Measurements from ENCODE around the gene GSTO1.
"Not testable (repeated sequence)": the region's sequence is repeated elsewhere in the genome, so short reads cannot be mapped to it uniquely, and the experiment has no call there.

GSTO1 gene

GRCh38 chr10:104234934-104235333, 19.8 kb upstream of the GSTO1 start:
- no peaks in the 10 kb centered on the region for H3K27me3 ChIP-seq (ENCODE audit: low read depth, low read length)
- no peaks in the 10 kb centered on the region for H3K9me3 ChIP-seq (ENCODE audit: control insufficient read depth in 1 of 2, low read length in 2 of 2)
- no peak overlapping the region for H3K27ac ChIP-seq (ENCODE audit: low read length)
- peaks cover 0 to 6% of the 10 kb centered on the region in 2 donors for H3K4me1 ChIP-seq (ENCODE audit: control insufficient read depth in 1 of 2, insufficient read depth in 2 of 2, low read length in 2 of 2)
- H3K4me3 ChIP-seq (ENCODE audit: low read depth in 1 of 2, low read length in 2 of 2): no peak overlapping the region
- no peaks in the 10 kb centered on the region for H3K36me3 ChIP-seq (ENCODE audit: control insufficient read depth in 1 of 2, insufficient read depth in 2 of 2, low read length in 2 of 2)

GRCh38 chr10:104235801-104236200, 18.9 kb upstream of the GSTO1 start:
- no peaks in the 10 kb centered on the region for H3K9me3 ChIP-seq (ENCODE audit: control insufficient read depth in 1 of 2, low read length in 2 of 2)
- H3K4me1 ChIP-seq (ENCODE audit: control insufficient read depth in 1 of 2, insufficient read depth in 2 of 2, low read length in 2 of 2): peaks cover 0 to 6% of the 10 kb centered on the region in 2 donors
- H3K27ac ChIP-seq (ENCODE audit: low read length): no peak overlapping the region
- no peaks in the 10 kb centered on the region for H3K36me3 ChIP-seq (ENCODE audit: control insufficient read depth in 1 of 2, insufficient read depth in 2 of 2, low read length in 2 of 2)
- no peaks in the 10 kb centered on the region for H3K27me3 ChIP-seq (ENCODE audit: low read depth, low read length)
- H3K4me3 ChIP-seq (ENCODE audit: low read depth in 1 of 2, low read length in 2 of 2): no peak overlapping the region

- Histone ChIP-seq H3K4me3 (ENCODE audit: low read depth in 1 of 2, low read length in 2 of 2) (no peak overlapping the region), H3K36me3 (ENCODE audit: control insufficient read depth in 1 of 2, insufficient read depth in 2 of 2, low read length in 2 of 2) (no peaks in the 10 kb centered on the region), H3K4me1 (ENCODE audit: control insufficient read depth in 1 of 2, insufficient read depth in 2 of 2, low read length in 2 of 2) (no peaks in the 10 kb centered on the region), H3K9me3 (ENCODE audit: control insufficient read depth in 1 of 2, low read length in 2 of 2) (no peaks in the 10 kb centered on the region), H3K27me3 (ENCODE audit: low read depth, low read length) (no peaks in the 10 kb centered on the region), H3K27ac (ENCODE audit: low read length) (no peak overlapping the region)
These were observed 14.6 kb upstream of the GSTO1 start for GRCh38 chr10:104240078-104240477.

- H3K27me3 ChIP-seq (ENCODE audit: low read depth, low read length): no peaks in the 10 kb centered on the region
- no peaks in the 10 kb centered on the region for H3K36me3 ChIP-seq (ENCODE audit: control insufficient read depth in 1 of 2, insufficient read depth in 2 of 2, low read length in 2 of 2)
- H3K4me3 ChIP-seq (ENCODE audit: low read depth in 1 of 2, low read length in 2 of 2): no peak overlapping the region
- H3K4me1 ChIP-seq (ENCODE audit: control insufficient read depth in 1 of 2, insufficient read depth in 2 of 2, low read length in 2 of 2): no peaks in the 10 kb centered on the region
- no peaks in the 10 kb centered on the region for H3K9me3 ChIP-seq (ENCODE audit: control insufficient read depth in 1 of 2, low read length in 2 of 2)
- no peak overlapping the region for H3K27ac ChIP-seq (ENCODE audit: low read length)
These were observed 12.1 kb upstream of the GSTO1 start for GRCh38 chr10:104242545-104242944.

GRCh38 chr10:104243009-104243408, 11.7 kb upstream of the GSTO1 start:
- H3K4me3 ChIP-seq (ENCODE audit: low read depth in 1 of 2, low read length in 2 of 2); H3K4me1 ChIP-seq (ENCODE audit: control insufficient read depth in 1 of 2, insufficient read depth in 2 of 2, low read length in 2 of 2); H3K27ac ChIP-seq (ENCODE audit: low read length); H3K9me3 ChIP-seq (ENCODE audit: control insufficient read depth in 1 of 2, low read length in 2 of 2); H3K36me3 ChIP-seq (ENCODE audit: control insufficient read depth in 1 of 2, insufficient read depth in 2 of 2, low read length in 2 of 2); H3K27me3 ChIP-seq (ENCODE audit: low read depth, low read length): not testable (repeated sequence)

- Histone ChIP-seq H3K4me1 (ENCODE audit: control insufficient read depth in 1 of 2, insufficient read depth in 2 of 2, low read length in 2 of 2) (no peaks in the 10 kb centered on the region), H3K9me3 (ENCODE audit: control insufficient read depth in 1 of 2, low read length in 2 of 2) (no peaks in the 10 kb centered on the region), H3K4me3 (ENCODE audit: low read depth in 1 of 2, low read length in 2 of 2) (no peak overlapping the region), H3K36me3 (ENCODE audit: control insufficient read depth in 1 of 2, insufficient read depth in 2 of 2, low read length in 2 of 2) (no peaks in the 10 kb centered on the region), H3K27me3 (ENCODE audit: low read depth, low read length) (no peaks in the 10 kb centered on the region), H3K27ac (ENCODE audit: low read length) (no peak overlapping the region)
These were observed 11.2 kb upstream of the GSTO1 start for GRCh38 chr10:104243512-104243911.

- H3K27ac ChIP-seq (ENCODE audit: low read length): no peak overlapping the region
- no peak overlapping the region for H3K4me3 ChIP-seq (ENCODE audit: low read depth in 1 of 2, low read length in 2 of 2)
- no peaks in the 10 kb centered on the region for H3K4me1 ChIP-seq (ENCODE audit: control insufficient read depth in 1 of 2, insufficient read depth in 2 of 2, low read length in 2 of 2)
- H3K36me3 ChIP-seq (ENCODE audit: control insufficient read depth in 1 of 2, insufficient read depth in 2 of 2, low read length in 2 of 2): no peaks in the 10 kb centered on the region
- no peaks in the 10 kb centered on the region for H3K9me3 ChIP-seq (ENCODE audit: control insufficient read depth in 1 of 2, low read length in 2 of 2)
- H3K27me3 ChIP-seq (ENCODE audit: low read depth, low read length): no peaks in the 10 kb centered on the region
These were observed 9.5 kb upstream of the GSTO1 start for GRCh38 chr10:104245066-104245632.

GRCh38 chr10:104246976-104247375, 7.7 kb upstream of the GSTO1 start:
- Histone ChIP-seq H3K27ac (ENCODE audit: low read length) (no peak overlapping the region), H3K4me3 (ENCODE audit: low read depth in 1 of 2, low read length in 2 of 2) (no peak overlapping the region), H3K9me3 (ENCODE audit: control insufficient read depth in 1 of 2, low read length in 2 of 2) (no peaks in the 10 kb centered on the region), H3K36me3 (ENCODE audit: control insufficient read depth in 1 of 2, insufficient read depth in 2 of 2, low read length in 2 of 2) (no peaks in the 10 kb centered on the region), H3K4me1 (ENCODE audit: control insufficient read depth in 1 of 2, insufficient read depth in 2 of 2, low read length in 2 of 2) (no peaks in the 10 kb centered on the region), H3K27me3 (ENCODE audit: low read depth, low read length) (no peaks in the 10 kb centered on the region)

GRCh38 chr10:104247513-104248146, 7.1 kb upstream of the GSTO1 start:
- Histone ChIP-seq H3K36me3 (ENCODE audit: control insufficient read depth in 1 of 2, insufficient read depth in 2 of 2, low read length in 2 of 2) (no peaks in the 10 kb centered on the region), H3K4me3 (ENCODE audit: low read depth in 1 of 2, low read length in 2 of 2) (no peak overlapping the region), H3K27me3 (ENCODE audit: low read depth, low read length) (no peaks in the 10 kb centered on the region), H3K4me1 (ENCODE audit: control insufficient read depth in 1 of 2, insufficient read depth in 2 of 2, low read length in 2 of 2) (no peaks in the 10 kb centered on the region), H3K27ac (ENCODE audit: low read length) (no peak overlapping the region), H3K9me3 (ENCODE audit: control insufficient read depth in 1 of 2, low read length in 2 of 2) (no peaks in the 10 kb centered on the region)

GRCh38 chr10:104248931-104249330, 5.8 kb upstream of the GSTO1 start:
- not testable (repeated sequence) for H3K27ac ChIP-seq (ENCODE audit: low read length); H3K27me3 ChIP-seq (ENCODE audit: low read depth, low read length); H3K4me1 ChIP-seq (ENCODE audit: control insufficient read depth in 1 of 2, insufficient read depth in 2 of 2, low read length in 2 of 2); H3K9me3 ChIP-seq (ENCODE audit: control insufficient read depth in 1 of 2, low read length in 2 of 2); H3K4me3 ChIP-seq (ENCODE audit: low read depth in 1 of 2, low read length in 2 of 2); H3K36me3 ChIP-seq (ENCODE audit: control insufficient read depth in 1 of 2, insufficient read depth in 2 of 2, low read length in 2 of 2)

- H3K27me3 ChIP-seq (ENCODE audit: low read depth, low read length): no peaks in the 10 kb centered on the region
- no peak overlapping the region for H3K4me3 ChIP-seq (ENCODE audit: low read depth in 1 of 2, low read length in 2 of 2)
- H3K9me3 ChIP-seq (ENCODE audit: control insufficient read depth in 1 of 2, low read length in 2 of 2): no peaks in the 10 kb centered on the region
- peaks cover 0 to 5% of the 10 kb centered on the region in 2 donors for H3K36me3 ChIP-seq (ENCODE audit: control insufficient read depth in 1 of 2, insufficient read depth in 2 of 2, low read length in 2 of 2)
- no peak overlapping the region for H3K27ac ChIP-seq (ENCODE audit: low read length)
- peaks cover 0 to 9% of the 10 kb centered on the region in 2 donors for H3K4me1 ChIP-seq (ENCODE audit: control insufficient read depth in 1 of 2, insufficient read depth in 2 of 2, low read length in 2 of 2)
These were observed 4.3 kb upstream of the GSTO1 start for GRCh38 chr10:104250371-104250770.

- Histone ChIP-seq H3K4me1 (ENCODE audit: control insufficient read depth in 1 of 2, insufficient read depth in 2 of 2, low read length in 2 of 2) (peaks cover 3 to 17% of the 10 kb centered on the region in 2 donors), H3K27me3 (ENCODE audit: low read depth, low read length) (no peaks in the 10 kb centered on the region), H3K9me3 (ENCODE audit: control insufficient read depth in 1 of 2, low read length in 2 of 2) (no peaks in the 10 kb centered on the region), H3K27ac (ENCODE audit: low read length) (no peak overlapping the region), H3K4me3 (ENCODE audit: low read depth in 1 of 2, low read length in 2 of 2) (no peak overlapping the region), H3K36me3 (ENCODE audit: control insufficient read depth in 1 of 2, insufficient read depth in 2 of 2, low read length in 2 of 2) (peaks cover 0 to 8% of the 10 kb centered on the region in 2 donors)
These were observed 3.2 kb upstream of the GSTO1 start for GRCh38 chr10:104251443-104251842.
